NCI-H146 treated with DMSO at 0.1 percent for 48 hours (cell line): ENCODE data around the gene PDZD8.
A peak's percentile ranks its signal among the peaks of the same experiment; 100 is the strongest.
"Not testable (repeated sequence)": the region's sequence is repeated elsewhere in the genome, so short reads cannot be mapped to it uniquely, and the experiment has no call there.

Source experiments
- DNase-seq: peaks from one replicate; lab custom pipeline; 2025; ENCODE audit not compliant: unreplicated experiment; lab: John Stamatoyannopoulos, UW

PDZD8 gene

DNA sequence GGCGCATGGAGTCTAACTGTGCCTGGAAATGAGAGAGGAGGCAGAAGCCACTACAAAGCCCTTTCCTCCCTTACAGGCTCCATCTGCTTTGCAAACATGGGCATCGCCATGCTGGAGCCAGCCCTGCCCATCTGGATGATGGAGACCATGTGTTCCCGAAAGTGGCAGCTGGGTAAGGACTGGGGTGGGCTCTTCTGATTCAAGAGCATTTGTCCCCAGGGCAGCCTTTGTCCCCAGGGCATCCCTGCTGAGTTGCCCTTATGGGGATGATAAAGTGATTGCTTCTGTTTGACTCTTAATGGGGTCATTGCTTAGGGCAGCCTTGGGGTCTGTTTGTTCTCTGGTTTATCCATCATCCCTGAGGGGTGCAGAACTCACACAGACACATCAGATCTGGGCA is 117.5 kb downstream of the PDZD8 start:
- DNase-seq, result peak; percentile 61

DNA sequence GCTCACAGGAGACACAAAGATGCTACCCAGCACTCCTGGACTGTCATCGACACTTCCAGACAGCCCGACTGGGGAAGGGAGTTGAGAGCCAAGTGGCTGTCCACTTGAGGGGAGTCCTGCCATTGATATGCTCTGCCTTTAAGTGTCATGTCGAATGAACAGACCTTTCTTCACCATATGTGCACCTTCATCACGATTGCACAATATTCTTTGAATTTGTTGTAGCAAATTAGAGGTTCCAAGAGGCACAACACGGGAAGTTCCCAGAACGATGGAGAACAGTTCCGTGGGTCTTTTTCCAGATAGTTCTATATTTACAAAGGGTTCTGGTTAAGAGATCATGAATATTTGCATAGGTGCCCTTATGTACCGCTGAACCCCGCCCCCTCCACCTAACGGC is 118.3 kb downstream of the PDZD8 start:
- DNase-seq, result no peak

DNA sequence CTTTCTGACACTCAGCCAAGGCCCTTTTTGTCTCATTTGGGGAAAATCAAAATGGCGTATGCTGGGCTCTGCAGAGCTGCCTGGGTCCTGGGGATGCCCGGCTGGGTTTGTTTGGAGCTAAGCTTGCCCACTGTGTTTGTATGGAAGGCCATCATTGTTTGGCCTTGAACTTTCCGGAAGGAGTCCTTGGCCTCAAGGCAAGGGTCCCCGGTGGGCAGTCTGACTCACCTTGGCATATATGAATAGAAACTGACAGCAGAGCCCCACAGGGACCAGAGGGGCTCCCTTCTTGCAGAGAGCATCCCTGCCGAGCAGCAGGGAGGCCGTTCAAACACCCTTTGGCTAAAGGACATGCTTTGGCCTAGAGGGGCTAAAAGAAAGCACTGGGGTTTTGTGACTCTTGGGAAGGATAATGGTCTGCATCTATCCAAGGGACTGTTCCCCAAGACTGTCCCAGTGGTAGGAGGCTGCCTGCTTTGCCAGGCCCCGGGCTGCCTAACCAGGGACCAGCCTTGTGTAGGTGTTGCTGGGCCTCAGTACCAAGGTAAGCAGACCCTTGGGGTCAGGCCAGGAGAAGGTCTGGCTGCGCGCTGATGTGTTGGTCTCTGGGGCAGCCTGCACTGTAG is 119.3 kb downstream of the PDZD8 start:
- no peak for DNase-seq

DNA sequence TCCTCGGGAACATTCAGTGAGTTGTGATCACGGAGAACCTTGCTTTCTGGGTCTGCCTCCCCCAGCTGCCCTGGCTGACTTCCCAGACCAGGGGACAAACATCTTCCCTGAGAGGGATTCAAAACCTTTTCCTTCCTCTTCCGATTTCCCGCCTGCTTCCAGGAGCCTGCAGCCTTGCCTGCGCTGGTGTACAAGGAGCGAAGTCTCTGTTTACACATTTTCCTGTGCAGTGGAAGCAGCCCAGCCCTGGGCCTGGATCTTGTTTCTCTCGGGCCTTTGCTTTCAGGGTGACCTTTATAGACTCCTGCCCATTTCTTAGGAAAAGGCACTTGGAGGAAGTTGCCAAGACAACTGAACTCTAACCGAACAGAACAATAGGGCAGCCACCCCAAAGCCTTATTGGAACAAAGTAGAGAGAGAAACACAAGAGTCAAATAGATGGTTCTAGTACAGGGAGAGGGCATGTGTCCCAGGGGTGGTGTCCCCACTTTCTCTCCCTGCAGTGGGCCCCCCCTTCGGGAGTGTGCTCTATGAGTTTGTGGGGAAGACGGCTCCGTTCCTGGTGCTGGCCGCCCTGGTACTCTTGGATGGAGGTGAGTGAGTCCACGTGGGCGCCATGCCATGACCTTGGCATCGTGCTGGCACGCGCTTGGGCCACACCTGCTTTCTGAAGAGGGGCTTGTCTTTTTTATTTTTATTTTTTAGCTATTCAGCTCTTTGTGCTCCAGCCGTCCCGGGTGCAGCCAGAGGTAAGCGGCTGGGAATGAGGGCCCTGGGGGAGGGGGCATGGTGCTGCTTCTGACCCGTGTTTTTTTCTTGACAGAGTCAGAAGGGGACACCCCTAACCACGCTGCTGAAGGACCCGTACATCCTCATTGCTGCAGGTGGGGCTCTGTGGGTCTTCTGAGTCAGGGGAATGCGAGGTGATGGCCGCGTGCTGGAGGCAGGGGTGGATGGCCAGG is 120.2 kb downstream of the PDZD8 start:
- no peak for DNase-seq

DNA sequence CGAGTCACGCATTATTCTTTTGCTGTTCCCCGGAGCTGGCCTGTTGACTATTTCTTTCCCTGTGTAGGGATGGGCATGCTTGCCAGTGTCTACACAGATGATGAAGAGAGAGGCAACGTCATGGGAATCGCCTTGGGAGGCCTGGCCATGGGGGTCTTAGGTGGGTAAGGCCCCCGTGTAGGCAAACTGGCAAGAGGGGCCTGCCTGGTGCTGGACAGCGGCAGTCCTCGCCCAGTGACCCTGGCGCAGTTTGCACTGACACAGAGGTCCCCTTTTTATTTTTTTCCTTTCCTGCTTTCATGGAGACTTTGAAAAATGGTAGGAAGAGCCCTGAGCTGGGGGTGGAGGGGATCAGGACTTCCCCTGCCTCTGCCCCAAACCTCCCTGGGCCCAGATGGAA is 120.9 kb downstream of the PDZD8 start:
- DNase-seq, result no peak

DNA sequence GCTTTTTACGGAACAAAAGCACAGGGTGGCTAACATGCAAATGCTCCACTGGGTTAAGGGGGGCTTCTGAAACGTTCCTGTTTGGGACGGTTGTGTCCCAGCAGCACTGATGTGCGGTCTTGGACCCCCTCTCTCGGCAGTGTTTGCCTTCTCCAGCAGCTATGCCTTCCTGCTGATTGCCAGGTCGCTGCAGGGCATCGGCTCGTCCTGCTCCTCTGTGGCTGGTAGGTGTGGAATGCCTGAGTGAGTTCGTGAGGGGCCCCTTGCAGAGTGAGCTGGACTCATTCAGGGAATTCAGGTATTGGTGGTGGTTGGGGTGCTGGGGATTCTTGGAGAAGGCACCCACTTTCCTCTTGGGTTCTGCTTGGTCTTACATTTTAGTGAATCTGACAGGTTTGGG is 121.3 kb downstream of the PDZD8 start:
- no peak for DNase-seq

DNA sequence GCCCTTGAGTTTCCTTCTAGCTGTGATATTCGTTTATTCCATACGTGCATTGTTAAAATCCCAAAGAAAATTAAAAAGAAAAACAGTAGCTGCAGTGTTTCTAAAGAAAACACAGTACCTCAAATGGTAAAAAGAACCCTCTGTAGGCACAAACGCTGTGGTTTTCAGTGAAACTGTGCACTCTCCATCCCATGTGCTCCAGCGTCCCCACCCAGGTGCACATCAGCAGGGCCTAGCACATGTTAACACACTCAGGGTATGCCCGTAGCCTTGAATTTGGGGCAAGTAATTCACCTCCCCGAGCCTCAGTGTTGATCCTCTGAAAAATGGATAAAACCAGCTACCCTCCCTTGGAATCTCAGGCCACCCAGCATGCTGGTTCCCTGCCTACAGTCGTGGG is 124.8 kb downstream of the PDZD8 start:
- no peak for DNase-seq

DNA sequence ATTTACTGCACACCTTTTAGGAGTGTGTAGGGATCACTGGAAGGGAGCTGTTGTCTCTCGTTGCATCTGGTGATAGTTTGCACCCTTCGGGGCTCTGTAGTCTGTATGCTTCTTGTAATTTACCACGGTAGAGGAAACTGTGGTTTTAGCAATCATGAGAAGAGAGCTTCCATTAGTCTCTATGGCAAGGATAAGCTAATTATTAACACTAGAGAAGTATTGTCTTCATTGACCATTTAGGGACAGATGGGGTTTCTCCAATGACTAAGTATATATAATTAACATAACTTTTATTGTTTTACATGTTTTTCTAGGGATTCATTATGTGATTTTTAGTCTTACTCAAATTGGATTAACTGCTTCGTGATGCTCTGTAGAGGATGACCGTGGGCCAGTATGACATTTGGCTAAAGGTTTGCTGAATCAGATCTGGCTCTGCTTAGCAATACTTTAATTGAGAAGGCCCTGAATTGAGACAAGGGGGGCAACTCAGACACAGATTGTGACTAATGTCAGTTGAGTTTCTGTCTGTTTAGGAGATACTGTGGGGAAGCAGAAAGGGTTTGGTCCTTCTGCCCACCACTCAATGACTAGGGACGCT is 125.6 kb downstream of the PDZD8 start:
- DNase-seq, result no peak

DNA sequence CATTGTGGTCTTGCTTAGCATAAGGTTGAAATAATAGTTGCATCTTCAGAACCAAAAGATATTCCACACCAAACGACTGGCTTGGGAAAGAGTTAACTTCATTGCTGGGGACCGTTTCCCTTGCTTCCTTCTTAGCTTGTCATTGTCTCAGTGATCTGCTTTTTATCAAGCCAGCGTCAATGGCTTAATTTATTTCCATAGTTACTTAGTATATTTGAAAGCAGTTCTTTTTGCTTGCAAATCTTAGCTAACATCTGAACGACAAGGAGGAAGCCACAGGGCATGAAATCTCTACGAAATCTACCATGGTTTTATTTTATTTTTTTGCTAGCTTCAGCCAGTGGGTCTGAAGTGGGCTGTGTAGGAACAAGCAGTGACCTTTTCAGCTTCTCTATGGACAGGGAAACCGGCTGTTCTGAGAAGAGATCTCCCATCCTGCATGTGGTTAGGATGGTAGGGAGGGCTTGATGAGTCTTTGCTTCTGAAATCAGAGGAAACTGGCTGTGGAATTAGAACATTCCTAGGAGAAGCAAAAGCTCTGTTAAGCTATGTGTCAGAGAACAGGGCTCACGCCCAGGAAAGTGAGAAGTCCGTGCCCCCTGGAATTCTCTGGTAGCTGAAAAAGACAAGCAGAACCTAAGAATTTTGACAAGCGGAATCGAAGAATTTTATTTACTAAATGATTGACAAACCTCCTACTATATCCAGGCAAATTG is 126.3 kb downstream of the PDZD8 start:
- no peak for DNase-seq

DNA sequence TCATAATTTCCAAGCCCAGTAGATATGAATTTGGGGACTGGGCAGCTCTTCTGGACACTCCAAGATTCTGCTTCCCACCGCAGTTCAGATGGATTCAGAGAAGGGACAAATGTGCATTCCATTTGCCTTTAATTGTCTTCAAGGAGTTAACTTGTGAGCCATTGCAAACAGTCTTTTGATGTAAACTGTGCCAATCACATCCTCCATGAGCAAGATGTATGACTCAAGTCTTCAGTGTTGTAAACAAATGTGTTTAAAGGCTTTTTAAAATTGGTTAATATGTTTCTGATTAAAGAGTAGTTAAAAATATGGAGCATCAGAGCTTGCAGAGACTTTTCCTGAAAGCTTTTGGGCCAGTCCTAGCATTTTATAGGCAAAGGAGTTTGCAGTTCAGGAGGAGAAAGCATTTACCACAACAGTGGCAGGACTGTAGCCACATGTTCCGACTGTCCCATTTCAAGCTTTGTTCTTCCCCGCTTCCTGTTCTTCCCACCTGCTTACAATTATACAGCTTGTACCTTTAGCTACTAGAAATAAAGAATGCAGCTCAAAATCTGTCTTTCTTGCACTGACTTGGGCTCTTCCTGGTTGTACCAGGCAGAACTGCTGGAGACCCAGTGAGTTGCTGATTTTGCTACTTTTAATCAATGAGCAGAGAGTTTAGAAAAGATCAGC is 128.1 kb downstream of the PDZD8 start:
- no peak for DNase-seq

DNA sequence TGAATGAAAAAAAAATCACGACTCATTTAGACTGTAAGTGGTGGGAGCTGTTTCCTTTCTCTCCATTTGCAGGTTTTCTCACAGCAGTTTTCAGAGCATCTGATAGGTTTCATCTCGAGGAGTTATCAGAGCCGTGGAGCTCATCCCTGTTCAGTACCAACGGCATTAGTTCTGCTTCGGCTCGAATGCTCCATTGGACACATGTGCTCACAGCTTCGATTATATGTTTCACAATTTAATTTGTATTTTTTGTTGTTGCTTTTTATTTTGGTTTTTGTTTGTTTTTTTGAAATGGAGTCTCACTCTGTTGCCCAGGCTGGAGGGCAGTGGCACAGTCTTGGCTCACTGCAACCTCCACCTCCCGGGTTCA is 132.8 kb downstream of the PDZD8 start:
- no peak for DNase-seq

DNA sequence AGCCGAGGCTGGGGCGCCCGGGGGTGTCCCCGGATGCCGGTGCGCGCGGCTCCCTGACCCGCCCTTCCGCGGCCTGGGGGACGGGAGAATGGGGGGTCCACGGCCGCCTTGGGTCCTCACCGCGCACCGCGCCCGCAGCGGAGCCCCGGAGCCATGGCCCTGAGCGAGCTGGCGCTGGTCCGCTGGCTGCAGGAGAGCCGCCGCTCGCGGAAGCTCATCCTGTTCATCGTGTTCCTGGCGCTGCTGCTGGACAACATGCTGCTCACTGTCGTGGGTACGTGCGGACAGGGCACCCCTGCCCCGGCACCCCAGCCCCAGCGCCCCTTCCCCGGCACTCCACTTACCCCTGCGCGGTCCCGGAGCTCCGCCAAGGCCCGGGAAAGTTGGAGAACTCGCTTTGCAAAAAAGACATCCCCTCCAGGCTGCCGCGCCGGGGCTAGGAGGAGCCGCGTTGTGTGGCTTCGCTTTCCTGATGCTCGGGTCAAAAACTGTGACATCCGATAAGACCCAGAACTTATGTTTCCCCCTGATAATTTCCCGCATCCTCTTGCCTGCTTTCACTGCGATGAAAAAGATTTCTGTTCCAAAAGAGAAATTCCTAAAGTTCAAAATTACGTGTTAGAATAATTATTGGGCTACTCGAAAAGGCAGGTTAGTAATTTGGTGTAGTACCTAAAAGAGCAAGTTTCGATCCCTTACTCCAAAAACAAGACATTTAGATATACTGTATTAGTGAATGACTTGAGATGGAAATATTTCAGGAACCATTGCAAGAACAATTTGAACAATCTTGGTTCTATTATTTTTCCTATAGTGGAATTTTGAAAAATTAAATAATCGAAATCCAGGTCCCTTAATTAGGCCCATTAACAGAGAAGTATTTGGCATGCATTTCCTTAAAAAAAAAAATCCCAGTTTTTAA is 133.4 kb downstream of the PDZD8 start:
- peak; percentile 2 for DNase-seq

DNA sequence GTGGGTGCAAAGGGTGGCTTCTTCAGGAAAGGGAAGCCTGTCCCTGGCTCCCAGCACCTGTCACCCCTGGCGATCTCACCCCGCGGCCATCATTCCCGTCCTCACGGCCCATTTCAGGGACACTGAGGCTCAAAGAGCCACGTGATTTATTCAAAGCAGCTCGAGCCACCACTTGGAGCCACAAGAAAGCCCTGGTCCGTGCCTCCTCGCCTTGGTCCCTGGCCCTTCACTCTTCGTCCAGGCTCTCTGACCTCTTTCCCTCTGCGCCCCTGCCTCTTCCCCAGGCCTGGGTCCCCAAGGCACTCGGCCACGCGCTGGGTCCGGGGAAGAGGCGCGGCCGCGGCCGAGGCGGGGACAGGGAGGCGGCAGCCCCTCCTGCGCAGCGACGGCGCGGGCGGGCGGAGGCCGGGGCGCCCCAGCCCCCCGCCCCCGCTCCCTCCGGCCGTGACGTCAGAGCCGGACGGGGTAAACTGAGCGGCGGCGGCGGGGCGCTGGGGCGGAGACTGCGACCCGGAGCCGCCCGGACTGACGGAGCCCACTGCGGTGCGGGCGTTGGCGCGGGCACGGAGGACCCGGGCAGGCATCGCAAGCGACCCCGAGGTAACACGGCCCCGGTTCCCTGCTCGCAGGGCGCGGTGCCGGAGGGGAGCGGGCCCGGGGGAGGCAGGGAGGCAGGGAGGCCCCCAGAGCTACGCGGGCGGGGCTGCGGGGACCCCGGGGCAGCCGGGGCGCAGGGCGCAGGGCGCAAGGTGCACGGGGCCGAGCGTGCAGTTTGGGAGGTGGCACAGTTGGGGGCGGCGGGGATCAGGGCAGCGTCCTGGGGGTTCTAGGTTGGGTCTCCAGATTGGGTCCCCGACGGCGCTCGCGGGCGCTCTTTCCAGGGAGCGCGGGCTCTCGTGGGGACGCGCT is 134.4 kb downstream of the PDZD8 start, which contains the start of gene SLC18A2:
Gene SLC18A2, plus strand, starts transcription at position 494 of the 909 bp plus-strand sequence. CDS start 580 bp downstream, outside the sequence.
- DNase-seq, result peak; percentile 20

DNA sequence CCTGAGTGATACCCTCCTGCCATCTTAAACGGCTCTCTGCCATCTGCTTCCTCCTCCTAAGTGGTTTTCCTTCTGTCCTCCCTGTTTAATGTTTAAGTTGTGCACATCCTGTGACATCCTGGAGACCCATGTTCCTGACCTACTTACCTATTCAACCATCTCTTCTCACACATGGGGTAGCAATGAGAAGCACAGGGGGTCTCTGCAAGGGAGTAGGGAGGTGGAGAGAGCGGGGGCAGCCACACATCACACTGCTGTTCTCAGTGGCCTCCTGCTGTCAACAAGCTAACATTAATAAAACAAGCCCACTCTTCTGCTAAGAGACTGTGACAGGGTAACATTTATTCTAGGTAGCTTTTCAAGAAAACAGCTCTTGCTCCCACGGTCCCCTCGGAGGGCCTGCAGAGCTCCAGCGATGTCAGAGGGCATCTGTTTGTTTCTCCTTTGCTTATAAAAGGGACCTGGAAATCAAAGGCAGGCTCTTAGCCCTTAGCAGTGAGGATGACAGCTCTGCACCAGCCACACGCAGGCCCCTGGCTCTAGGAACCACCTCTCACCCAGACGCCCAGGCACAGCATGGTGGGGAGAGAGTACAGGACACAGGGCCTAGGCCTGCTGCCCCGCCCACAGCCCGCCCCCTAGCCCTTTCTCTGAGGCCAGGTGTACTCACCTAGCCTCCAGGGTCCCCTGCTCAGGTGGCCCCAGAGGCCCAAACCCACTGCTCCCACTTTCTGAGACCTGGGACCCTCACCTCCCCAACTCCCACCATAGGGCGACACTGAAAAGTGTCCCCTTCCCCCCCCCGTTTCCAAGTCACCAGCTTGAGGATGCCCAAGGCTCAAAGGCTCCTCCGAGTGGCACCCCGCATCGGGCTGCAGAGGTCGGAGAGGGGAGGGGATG is 135.3 kb downstream of the PDZD8 start:
- DNase-seq, result peak; percentile 45

DNA sequence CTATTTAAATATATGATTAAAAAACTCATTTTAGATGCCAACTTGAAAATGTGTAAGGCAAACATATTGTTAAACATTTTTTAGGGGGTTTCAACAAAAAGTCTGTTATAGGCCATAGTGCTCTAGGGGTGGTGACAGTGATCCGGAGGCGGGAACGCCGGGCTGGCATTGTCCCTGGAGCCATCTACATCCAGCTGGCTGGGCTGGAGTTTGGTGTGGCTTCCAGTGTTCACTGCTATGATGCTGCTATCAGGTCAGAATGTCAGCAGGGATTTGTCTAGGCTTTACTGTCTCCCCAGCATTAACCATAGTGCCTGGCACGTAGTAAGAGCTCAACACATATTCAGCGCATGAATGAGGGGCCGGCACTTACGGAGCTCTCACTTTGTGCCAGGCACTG is 136.2 kb downstream of the PDZD8 start:
- DNase-seq, result no peak

DNA sequence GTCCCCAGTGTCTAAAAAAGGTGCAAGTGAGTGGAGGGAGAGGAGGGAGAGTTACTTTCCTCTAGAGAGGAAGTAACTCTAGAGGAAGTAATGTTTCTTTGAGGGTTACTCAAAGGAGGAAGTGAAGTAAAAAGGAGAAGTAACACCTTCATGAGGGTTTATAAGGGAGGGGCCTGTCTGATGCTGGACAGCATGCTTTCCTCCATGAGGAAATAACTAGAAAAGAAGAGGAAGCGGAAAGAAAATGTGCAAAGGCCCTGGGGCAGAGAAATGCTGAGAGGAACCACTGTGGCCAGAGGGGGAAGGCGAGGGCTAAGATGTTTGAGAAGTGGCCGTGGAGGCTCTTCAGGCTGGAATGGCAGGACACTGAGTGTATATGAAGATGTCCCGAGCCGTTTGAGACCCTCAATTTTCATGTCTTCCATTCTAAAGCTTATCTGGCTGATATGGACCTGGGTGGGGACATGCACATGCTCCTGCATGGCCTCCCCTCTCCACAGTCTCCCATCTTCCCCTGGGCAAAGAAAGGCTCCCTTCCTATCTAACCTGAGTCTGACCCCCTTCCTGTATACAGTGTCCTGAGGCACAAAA is 137.7 kb downstream of the PDZD8 start:
- DNase-seq, result no peak

DNA sequence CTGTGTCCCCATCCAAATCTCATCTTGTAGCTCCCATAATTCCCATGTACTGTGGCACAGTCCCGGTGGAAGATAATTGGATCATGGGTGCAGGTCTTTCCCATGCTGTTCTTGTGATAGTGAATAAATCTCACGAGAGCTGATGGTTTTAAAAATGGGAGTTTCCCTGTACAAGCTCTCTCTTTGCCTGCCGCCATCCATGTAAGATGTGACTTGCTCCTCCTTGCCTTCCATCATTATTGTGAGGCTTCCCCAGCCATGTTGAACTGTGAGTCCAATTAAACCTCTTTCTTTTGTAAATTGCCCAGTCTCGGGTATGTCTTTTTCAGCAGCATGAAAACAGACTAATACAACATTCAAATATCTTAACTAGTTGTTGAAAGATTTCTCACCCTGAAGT is 145.1 kb downstream of the PDZD8 start:
- DNase-seq, result not testable (repeated sequence)
